ENCODE measurements around the gene ATXN7L1. TPM values are rescaled to one million over a fixed set of nuclear protein-coding genes. Genes with fewer than 3 reads are reported as not detected.

The ATXN7L1 gene
- total and polyA plus RNA-seq, 2 of the 4 experiments (the other 2 are of a cell fraction) = 3.5 to 4.3 TPM

Other genes with a start within 250 kb of the ATXN7L1 start
- 1.6 and 1.7 TPM in 2 replicates for gene CDHR3, start 86.7 kb upstream of the ATXN7L1 start, total RNA-seq (2012; rRNA removed)
- gene CDHR3, start 86.7 kb upstream of the ATXN7L1 start, polyA plus RNA-seq (2012; rRNA removed) = 0.96 and 1.3 TPM in 2 replicates
- gene SYPL1, start 235.7 kb upstream of the ATXN7L1 start, total RNA-seq (2012; rRNA removed) = 19.0 and 35.6 TPM in 2 replicates
- 33.0 and 45.0 TPM in 2 replicates for gene SYPL1, start 235.7 kb upstream of the ATXN7L1 start, polyA plus RNA-seq (2012; rRNA removed)

Measured in IMR-90 (cell line).